Omental fat pad (tissue), 4 donors: Measurements from ENCODE around the gene ANK2. TPM values are rescaled to one million over a fixed set of nuclear protein-coding genes. Genes with fewer than 3 reads are reported as not detected.
A peak's percentile ranks its signal among the peaks of the same experiment; 100 is the strongest.

Experiments
- ATAC-seq: fragments of 150-250 bp; one replicate; pipeline ENCODE4 v1.9.1; 2016; ENCODE audit warnings: mild to moderate bottlenecking, moderate library complexity; ENCODE audit not compliant: low FRiP score
- DNase-seq: peaks from one replicate; pipeline ENCODE4 v3.0.0-alpha.2; 2019; ENCODE audit warnings: low spot score
- total RNA-seq, 4 donors: library from RNA; depleted of rRNA; stranded (reverse); fragments of >200 nt; gene quantifications; one replicate each; pipeline ENCODE4 v1.1.0, GENCODE V29; 2016
- TF ChIP-seq, protein P1 (sequence below), 3 donors: fragments of 450-650 bp; IDR thresholded peaks; one replicate each; pipeline ENCODE4 v1.5.1; 2016 to 2017; ENCODE audit warnings: antibody characterized with exemption in 3 of 3, mild to moderate bottlenecking in 3 of 3, moderate library complexity in 2 of 3

ANK2 gene
- total RNA-seq, 4 donors from 2014 or later, result 51.4 to 200 (median 84.9) TPM

DNA sequence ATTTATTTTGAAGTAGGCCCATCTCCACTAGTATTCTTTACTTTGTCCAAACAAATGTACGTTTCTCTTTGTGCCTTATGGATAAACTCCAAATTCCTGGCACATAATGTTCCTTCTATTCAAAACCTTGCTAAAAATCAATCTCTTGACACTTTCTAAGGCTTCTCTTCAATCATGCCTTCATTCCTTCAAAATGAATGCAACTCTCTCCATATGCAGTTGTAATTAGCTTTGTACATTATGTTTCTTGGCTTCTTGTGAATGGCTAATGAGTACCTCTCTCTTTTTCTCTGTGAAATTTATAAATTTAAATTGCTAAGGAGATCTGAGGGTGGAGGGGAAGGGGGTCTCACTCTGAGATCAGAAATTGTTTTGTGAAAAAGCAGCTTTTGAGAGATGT, 24.0 kb upstream of the ANK2 start:
- TF ChIP-seq, protein P1, sequence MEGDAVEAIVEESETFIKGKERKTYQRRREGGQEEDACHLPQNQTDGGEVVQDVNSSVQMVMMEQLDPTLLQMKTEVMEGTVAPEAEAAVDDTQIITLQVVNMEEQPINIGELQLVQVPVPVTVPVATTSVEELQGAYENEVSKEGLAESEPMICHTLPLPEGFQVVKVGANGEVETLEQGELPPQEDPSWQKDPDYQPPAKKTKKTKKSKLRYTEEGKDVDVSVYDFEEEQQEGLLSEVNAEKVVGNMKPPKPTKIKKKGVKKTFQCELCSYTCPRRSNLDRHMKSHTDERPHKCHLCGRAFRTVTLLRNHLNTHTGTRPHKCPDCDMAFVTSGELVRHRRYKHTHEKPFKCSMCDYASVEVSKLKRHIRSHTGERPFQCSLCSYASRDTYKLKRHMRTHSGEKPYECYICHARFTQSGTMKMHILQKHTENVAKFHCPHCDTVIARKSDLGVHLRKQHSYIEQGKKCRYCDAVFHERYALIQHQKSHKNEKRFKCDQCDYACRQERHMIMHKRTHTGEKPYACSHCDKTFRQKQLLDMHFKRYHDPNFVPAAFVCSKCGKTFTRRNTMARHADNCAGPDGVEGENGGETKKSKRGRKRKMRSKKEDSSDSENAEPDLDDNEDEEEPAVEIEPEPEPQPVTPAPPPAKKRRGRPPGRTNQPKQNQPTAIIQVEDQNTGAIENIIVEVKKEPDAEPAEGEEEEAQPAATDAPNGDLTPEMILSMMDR (IDR thresholded peaks at IDR 0.05), result no peak
- DNase-seq, result no peak
- no peak for ATAC-seq

DNA sequence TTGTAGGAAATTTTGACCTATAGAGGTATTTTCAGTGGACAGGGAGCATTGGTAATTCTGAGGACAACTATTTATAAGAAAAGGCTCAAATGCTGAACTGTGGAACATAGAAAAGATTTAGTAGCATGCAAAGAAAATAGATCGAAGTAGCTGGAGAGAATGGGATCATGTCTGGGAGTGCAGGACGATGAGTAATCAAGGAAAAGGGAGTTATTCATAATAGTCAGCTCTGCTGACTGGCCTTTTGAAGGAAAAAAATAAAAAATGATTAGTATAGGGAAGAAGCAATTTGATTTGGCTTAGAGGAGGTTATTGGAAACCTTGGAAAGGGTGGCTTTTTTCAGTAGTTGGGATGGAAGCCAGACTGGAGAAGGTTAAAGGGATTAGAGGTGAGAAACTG, 22.9 kb upstream of the ANK2 start:
- TF ChIP-seq, protein P1 (IDR thresholded peaks at IDR 0.05), result no peak
- ATAC-seq (peak; percentile 79), DNase-seq (no peak)

DNA sequence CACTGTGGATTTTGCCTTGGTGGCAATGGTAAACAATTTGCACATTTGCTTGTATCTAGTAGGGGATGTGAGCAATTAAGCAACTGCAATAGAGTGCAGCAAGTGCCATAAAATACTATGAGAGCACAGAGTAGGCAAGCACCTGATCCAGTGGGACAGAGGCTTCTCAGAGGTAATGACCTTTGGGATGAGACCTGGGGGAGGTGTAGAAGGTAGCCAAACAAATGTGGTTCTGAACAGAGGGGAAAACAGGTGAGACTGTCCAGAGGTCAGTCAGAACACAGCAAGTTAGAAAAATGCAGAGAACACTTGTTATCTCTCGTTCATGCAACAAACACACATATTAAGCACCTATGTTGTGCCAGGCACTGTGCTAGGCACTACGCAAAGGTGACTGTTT, 21.4 kb upstream of the ANK2 start:
- TF ChIP-seq, protein P1 (IDR thresholded peaks at IDR 0.05), result no peak
- no peak for ATAC-seq
- DNase-seq, result no peak

DNA sequence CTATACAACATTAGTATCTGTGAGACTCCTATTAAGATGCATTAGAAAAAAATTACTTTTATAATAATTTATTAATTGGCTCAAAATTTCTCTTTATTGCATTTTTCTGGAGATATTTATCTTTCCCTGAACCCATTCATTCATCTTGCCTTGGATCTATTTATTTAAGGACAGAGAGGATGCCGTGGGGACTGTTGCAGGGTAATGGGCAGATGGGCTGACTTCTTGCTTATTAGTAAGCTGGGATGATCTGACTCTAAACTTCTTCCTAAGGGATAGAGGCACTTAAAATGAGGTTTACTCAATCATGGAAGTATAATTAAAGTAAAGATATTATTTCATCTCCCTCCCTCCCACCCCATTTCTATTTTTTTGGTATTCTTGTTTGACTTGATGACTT, 18.2 kb upstream of the ANK2 start:
- DNase-seq (no peak), ATAC-seq (no peak)
- TF ChIP-seq, protein P1 (IDR thresholded peaks at IDR 0.05), result no peak

DNA sequence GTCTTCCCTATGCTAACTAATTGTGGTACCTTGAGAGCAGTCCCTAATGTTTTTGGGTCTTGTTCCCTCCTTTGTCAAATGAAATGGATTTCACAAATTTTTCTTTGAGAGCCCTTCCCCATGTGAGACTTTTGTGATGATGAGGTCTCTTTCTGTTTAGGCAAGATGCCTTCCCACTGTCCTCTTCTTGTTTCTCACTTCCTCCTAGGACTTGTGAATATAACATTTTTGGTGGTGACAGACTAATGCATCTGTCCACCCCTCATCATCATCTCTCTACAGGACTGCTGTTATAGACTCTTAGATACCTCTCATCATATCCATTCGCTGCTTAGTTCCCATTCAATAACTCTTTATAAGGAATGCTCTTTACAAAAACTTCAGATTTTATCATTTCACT, 8.7 kb upstream of the ANK2 start:
- TF ChIP-seq, protein P1 (IDR thresholded peaks at IDR 0.05), result no peak
- ATAC-seq, result no peak
- no peak for DNase-seq

DNA sequence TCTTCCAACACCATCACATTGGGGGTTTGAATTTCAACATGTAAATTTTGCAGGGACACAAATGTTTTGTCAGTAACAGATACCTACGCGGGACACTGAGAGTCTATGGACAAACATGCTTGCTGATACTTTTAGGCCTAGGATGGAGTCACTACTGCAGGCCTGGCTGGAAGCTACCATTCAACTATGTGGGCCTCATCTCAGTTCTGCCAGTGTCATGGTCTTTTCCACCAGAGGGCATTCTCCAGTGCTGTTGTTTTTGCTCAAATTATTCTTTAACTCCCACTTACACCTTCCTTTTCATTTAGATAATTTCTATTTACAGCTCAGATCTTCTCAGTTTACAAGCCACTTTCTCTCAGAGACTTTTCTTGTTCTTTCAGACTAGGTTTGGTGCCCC, 7.0 kb upstream of the ANK2 start:
- DNase-seq (no peak), ATAC-seq (no peak)
- TF ChIP-seq, protein P1 (IDR thresholded peaks at IDR 0.05), result no peak

DNA sequence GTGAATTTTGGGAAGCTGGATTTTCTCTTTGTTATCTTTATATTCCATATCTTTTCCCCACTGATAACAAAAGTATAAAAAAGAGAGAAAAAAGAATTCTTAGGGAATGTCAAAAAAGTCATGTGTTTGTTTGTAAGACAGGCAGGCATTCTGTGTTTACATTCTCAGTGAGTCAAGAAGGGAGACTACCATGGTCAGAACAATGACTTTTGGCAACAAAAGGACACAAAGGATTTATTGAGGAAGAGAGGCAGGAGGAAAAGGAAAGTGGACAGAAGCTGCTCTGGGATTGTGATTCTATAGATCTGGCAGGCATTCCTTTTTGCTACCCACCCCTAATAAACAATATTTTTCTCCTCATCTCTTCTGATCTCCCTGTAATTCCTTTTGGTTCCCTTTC, 5.9 kb upstream of the ANK2 start:
- TF ChIP-seq, protein P1 (IDR thresholded peaks at IDR 0.05), result no peak
- DNase-seq, result no peak
- no peak for ATAC-seq
